T-helper 2 cell treated with Interferon-gamma antibody and Interleukin-4, amounts not matched to agents 5 μg/mL and 100 μg/mL, for 36 hours (primary cell): ENCODE data around the gene EDNRB.
"Not testable (repeated sequence)": the region's sequence is repeated elsewhere in the genome, so short reads cannot be mapped to it uniquely, and the experiment has no call there.

Experiments
- DNase-seq: peaks from one replicate; pipeline ENCODE4 v3.0.0; 2021; ENCODE audit warnings: low spot score
- H3K27ac Mint-ChIP-seq: one replicate; pipeline ENCODE4 v1.8.0; 2021; ENCODE audit warnings: mild to moderate bottlenecking, mixed read lengths
- H3K27me3 Mint-ChIP-seq: one replicate; pipeline ENCODE4 v1.8.0; 2021; ENCODE audit warnings: low read depth, mixed read lengths
- H3K36me3 Mint-ChIP-seq: one replicate; pipeline ENCODE4 v1.8.0; 2021; ENCODE audit warnings: low read depth, mixed read lengths
- H3K4me1 Mint-ChIP-seq: one replicate; pipeline ENCODE4 v1.8.0; 2021; ENCODE audit warnings: low read depth, mixed read lengths
- H3K4me3 Mint-ChIP-seq: one replicate; pipeline ENCODE4 v1.8.0; 2022; ENCODE audit warnings: mild to moderate bottlenecking, moderate library complexity, mixed read lengths
- H3K9me3 Mint-ChIP-seq: one replicate; pipeline ENCODE4 v1.8.0; 2021; ENCODE audit warnings: mixed read lengths

Gene EDNRB

GRCh38 chr13:77848050-77848449 lies 70.6 kb downstream of the EDNRB start:
- H3K4me1 Mint-ChIP-seq, DNase-seq, H3K9me3 Mint-ChIP-seq, H3K27ac Mint-ChIP-seq, H3K36me3 Mint-ChIP-seq, H3K27me3 Mint-ChIP-seq, H3K4me3 Mint-ChIP-seq: not testable (repeated sequence)

GRCh38 chr13:77846173-77846572 lies 72.5 kb downstream of the EDNRB start:
- no peaks in the 10 kb centered on the region for H3K27me3 Mint-ChIP-seq
- no peak overlapping the region for H3K27ac Mint-ChIP-seq
- H3K4me3 Mint-ChIP-seq = no peak overlapping the region
- H3K36me3 Mint-ChIP-seq = no peaks in the 10 kb centered on the region
- no peak for DNase-seq
- H3K4me1 Mint-ChIP-seq = no peaks in the 10 kb centered on the region
- H3K9me3 Mint-ChIP-seq = no peaks in the 10 kb centered on the region
